ENCODE measurements around the gene ESYT1.
A peak's percentile ranks its signal among the peaks of the same experiment; 100 is the strongest.

Gene ESYT1

GRCh38 chr12:56157201-56158028 is 29.3 kb downstream of the ESYT1 start:
- DNase-seq = peak; percentile 54

- DNase-seq = peak; percentile 89
These were observed 30.2 kb downstream of the ESYT1 start, which contains the start of gene MYL6 for GRCh38 chr12:56158029-56158925. Gene MYL6, plus strand, starts transcription at chr12:56158359. Its CDS starts 43 bp downstream, at chr12:56158402.

DNA sequence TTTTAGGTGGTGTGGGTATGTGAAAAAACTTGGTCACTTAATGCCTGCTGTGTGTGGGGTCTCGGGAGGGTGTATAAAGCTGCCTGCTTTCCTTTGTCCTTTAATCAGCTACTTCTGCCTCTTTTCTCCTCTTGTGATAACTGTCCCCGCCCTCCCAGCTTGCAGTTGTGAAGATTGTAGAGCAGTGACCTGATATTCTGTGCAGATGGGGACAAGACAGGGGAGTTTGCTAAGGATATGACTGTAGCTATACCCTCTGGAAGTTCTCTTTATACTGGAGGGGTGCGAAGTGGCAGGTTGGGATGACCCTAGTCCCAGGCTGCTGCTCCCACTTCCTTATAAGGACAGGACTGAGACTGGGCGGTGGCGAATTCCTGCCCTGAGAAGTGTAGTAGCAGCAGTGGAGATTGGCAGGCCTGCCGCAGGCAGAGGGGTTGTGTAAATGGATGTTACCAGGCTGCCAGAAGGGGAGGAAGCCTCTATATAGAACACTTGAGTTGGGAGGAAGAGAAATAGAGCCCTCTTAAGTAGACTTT is 30.9 kb downstream of the ESYT1 start:
- no peak for DNase-seq

GRCh38 chr12:56159482-56160192 is 31.6 kb downstream of the ESYT1 start:
- no peak for DNase-seq

- peak; percentile 45 for DNase-seq
These were observed 32.2 kb downstream of the ESYT1 start for GRCh38 chr12:56160193-56160763.

DNA sequence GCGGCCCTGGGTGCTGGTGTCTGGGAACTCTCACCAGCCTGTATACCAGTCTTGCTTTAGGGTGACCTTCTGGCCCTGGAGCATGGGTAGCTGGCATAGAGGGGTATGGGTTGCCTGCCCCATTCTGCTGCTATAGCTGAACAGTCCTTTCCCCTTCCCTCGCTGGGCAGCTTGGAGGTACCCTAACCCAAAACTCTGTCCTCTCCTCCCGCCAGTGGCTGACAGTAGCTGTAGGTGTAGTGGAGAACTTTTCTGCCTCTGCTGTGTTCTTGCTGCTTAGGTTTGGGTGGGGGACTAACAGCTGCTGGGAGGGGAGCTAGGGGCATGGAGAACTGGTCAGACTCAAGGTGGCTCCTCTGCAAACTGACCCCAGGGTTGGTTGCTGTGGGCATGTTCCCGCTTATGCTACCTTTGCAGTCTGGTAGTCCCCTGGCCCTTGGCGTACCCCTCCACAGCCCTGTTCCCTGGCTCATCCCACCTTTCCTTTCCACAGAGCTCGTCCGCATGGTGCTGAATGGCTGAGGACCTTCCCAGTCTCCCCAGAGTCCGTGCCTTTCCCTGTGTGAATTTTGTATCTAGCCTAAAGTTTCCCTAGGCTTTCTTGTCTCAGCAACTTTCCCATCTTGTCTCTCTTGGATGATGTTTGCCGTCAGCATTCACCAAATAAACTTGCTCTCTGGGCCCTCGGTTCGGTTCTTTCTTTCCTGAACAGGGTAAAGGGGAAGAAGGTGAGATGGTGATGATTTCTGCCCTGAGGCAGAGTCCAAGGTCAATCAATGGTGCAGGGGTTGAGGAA is 33.0 kb downstream of the ESYT1 start:
- no peak for DNase-seq

DNA sequence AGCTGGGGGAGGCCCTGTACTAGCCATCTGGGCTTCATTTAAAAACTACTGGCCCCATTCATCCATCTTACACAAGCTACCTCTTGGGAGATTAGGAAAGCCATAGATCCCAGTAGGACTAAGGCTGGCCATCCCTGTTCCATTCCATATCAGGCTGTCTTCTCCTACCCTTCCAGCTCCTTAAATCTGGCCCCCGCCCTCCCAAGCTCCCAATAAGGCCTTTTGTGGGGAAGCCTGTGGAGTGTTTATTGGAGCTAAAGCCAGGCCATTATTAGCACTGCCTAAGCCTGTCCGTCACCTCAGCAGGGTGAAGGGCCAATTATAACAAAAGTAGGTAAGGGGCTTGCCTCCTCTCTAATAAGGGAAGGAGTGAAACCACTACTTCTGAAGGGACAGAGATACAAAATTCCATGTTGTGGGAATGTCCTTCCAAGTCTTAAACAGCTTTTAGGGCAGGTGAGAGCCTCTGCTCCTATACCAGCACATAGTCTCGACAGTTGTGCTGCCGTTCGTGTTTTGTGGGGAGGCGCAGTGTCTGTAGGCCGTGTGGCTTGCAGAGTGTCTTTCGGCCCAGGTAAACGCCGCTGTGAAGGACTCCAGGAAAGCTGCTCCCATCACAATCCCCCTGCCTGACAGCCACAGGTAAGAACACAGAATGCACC is 33.8 kb downstream of the ESYT1 start:
- DNase-seq = no peak

DNA sequence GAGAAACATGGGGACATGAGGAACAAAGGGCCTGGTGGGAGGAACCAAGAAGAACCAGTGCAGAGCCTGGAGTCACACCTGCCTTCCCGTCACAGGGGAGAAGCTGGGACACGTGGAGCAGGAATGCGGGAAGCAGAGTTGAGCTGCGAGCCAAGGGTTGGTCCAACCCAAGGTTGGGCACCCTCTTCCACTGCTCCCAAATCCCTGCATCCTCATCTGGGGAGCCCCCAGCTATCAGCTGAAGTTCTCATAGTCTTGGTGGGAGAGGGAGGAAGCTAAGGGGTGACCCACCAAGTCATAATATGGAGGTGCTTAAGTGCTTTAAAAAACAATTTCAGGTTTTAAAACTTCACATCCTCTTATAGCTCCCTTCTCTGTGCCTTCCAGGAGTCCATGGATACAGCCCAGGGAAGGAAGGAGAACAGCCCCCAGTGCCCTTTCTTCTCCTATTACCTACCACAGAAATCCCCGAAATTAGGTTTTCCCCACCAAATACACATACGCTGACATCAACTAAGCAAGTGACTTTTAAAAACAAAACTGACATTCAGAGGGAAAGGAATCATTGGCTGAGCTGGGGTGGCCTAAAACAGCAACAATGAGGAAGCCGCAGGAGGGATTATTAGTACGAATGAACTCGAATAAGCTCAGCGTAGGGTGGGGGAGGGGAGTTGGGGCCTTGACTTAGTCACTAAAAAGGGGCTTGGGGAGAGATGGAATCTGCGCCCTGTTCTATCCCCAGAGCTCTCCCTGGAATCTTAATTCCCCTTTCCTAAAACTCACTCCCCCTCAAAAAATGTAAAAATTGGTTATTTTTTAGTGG is 34.6 kb downstream of the ESYT1 start:
- DNase-seq = no peak

DNA sequence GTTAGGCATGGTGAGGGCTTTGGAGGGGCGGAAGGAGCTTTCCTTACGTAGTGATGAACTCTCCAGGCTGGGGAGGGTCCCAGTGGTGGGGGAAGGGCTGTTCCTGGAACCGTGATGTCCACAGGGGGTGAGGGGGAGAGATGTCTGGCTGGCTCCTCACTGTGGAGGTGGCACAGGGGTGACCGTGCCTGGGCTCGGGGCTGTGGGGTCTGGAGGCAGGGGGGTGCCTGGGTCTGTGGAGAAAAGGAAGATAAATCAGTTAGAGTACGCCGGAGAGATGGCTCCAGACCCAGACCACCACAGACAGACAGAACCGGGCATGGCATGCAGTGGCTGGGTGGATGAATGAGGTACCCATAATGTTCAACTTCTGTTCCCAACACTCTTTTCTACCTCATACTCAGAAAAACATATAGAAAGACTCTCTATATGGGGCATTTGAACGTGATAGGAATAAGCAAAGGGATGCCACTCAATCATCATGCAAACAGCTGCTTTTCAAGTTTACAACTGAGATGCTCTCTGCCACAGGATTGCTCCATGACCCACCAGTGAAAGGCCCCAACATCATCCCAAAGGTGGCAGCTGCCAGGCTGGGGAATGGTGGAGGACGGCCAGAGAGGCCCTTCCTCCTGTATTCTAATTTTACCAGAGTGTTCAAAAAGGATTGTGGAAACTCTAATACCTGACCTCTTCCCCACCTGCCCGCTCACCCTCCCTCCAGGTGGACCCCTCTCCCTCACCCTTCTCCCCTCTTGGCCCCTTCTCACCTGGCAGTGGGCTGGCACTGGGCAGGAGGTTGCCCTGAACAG is 35.7 kb downstream of the ESYT1 start:
- DNase-seq = no peak

- DNase-seq = no peak
These were observed 36.3 kb downstream of the ESYT1 start for GRCh38 chr12:56164345-56164729.

GRCh38 chr12:56165369-56165768 is 37.3 kb downstream of the ESYT1 start:
- DNase-seq = no peak

DNA sequence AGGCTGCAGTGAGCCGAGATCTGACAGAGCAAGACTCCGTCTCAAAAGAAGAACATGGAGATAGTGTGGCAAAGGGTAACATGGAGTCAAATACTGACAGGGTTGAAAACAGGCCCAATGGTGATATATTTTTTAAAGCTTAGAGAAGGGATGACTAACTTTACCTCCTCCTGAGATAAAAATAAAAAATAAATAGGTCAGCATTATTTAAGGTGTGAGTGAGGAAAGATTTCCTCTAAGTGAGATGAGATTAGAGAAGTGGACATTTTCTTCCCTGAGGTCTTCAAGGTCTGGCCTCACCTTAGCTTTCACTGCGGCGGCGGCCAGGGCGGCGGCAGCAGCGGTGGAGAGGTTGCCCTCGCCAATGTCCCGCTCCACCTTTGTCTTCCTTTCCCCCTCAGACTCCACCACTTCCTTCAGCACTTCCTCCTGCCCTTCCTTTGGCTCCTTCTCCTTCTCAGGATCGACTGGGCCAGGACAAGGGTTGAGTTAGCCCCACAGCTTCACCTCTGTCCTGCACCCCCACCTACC is 41.2 kb downstream of the ESYT1 start:
- DNase-seq = no peak

- DNase-seq = no peak
These were observed 44.8 kb downstream of the ESYT1 start for GRCh38 chr12:56172839-56173238.

GRCh38 chr12:56178347-56178746 is 50.3 kb downstream of the ESYT1 start:
- no peak for DNase-seq

DNA sequence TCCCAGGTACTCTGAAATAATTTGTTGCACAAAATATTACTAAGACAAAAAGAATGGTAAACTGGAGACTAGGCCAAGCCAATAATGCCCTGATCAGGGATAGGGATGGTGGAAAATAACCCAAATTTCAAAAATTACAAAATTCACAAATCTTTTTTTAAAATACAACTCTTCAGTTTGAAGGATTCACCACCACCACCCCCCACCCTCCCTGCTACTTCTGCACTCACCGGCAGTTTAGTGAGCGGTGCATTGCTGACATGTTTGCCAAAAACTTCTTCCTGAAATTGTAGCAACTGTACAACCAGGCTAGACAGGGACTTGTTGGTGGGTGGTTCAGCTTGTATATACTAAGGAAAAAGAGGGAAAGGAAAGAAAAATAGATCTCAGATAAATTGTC is 58.9 kb downstream of the ESYT1 start:
- no peak for DNase-seq

GRCh38 chr12:56188131-56188777 is 60.2 kb downstream of the ESYT1 start:
- no peak for DNase-seq

GRCh38 chr12:56188778-56189098 is 60.7 kb downstream of the ESYT1 start:
- DNase-seq = no peak

DNA sequence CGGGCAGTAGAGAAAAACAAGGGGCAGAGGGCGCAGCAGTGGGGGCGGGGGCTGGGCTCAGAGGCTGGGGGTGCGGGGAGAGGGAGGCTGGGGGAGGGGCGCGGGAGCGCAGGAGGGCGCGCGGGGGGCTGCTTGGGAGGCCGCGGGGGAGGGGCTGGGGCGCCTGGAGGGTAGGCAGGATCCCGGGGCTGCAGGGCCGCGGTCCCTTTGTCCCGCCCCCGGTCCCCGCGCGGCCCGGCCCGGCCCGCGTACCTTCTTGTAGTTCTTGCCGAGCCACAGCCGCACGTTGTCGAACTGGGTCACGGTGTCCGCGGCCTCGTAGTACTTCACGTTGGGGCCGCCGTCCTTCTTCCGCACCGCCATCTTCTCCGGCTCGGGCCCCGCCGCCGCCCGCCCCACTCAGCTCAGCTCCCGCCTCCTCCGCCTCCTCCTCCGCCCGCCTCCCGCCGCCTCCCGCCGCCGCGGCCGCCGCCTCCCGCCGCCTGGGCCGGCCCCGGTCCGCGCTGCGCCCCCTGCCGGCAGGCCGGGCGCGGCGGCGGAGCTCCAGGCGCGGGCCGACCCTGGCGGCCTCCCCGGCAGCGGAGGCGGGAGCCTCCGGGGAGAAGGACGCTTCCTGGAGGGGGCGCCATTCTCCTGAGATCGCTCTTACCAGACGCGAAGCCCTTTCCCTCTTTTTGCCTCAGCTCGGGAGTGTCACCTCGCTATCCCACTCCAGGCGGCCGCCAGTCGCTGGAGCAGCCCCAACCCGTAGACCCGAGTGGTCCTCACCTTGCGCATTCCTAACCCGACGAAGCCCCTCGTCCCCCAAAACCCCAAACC is 61.2 kb downstream of the ESYT1 start, which contains the start of gene SMARCC2:
TSS of gene SMARCC2 (minus strand) at position 385 of the 819 bp plus-strand sequence. CDS start at position 363, 22 bp downstream.
- peak; percentile 90 for DNase-seq
